HCT116 (cell line): ENCODE measurements around the gene SLC8A2.

Source experiments
- CEBPB ChIP-seq: IDR thresholded peaks from 2 replicates; pipeline ENCODE4 v1.6.1; 2012; ENCODE audit warnings: low read depth
- EGR1 ChIP-seq: IDR thresholded peaks from 2 replicates; pipeline ENCODE4 v1.6.1; 2012; ENCODE audit warnings: low read depth
- EZH2phosphoT487 ChIP-seq: fragments of 200-600 bp; IDR thresholded peaks from 2 replicates; pipeline ENCODE4 v1.6.1; 2018; ENCODE audit warnings: antibody characterized with exemption, borderline replicate concordance
- MAX ChIP-seq: IDR thresholded peaks from 2 replicates; pipeline ENCODE4 v1.6.1; 2012
- RAD21 ChIP-seq: IDR thresholded peaks from 2 replicates; pipeline ENCODE4 v1.6.1; 2012; ENCODE audit warnings: low read depth, mild to moderate bottlenecking
- REST ChIP-seq: IDR thresholded peaks from 2 replicates; pipeline ENCODE4 v1.6.1; 2012; ENCODE audit warnings: low read depth
- TF ChIP-seq, protein P1 (sequence below), 3 experiments: fragments of 200-600 bp in 1 of 3; sonication (generic) in 1 of 3; IDR thresholded peaks in 2 of 3; conservative IDR thresholded peaks in 1 of 3; 2 replicates each; pipeline ENCODE4 v1.5.1; 2012 to 2017; ENCODE audit warnings: low read depth in 2 of 3, low read length in 2 of 3, antibody characterized with exemption in 1 of 3, borderline replicate concordance in 1 of 3, control low read depth in 1 of 3, mild to moderate bottlenecking in 1 of 3, mixed read lengths in 1 of 3, mixed run types in 1 of 3, moderate library complexity in 1 of 3; ENCODE audit not compliant: insufficient read depth in 1 of 3
- TF ChIP-seq, protein P2 (sequence below): IDR thresholded peaks from 2 replicates; pipeline ENCODE4 v1.6.1; 2011; ENCODE audit warnings: mild to moderate bottlenecking, low read length, moderate library complexity; ENCODE audit not compliant: insufficient replicate concordance; ENCODE audit errors: extremely low read depth

DNA sequence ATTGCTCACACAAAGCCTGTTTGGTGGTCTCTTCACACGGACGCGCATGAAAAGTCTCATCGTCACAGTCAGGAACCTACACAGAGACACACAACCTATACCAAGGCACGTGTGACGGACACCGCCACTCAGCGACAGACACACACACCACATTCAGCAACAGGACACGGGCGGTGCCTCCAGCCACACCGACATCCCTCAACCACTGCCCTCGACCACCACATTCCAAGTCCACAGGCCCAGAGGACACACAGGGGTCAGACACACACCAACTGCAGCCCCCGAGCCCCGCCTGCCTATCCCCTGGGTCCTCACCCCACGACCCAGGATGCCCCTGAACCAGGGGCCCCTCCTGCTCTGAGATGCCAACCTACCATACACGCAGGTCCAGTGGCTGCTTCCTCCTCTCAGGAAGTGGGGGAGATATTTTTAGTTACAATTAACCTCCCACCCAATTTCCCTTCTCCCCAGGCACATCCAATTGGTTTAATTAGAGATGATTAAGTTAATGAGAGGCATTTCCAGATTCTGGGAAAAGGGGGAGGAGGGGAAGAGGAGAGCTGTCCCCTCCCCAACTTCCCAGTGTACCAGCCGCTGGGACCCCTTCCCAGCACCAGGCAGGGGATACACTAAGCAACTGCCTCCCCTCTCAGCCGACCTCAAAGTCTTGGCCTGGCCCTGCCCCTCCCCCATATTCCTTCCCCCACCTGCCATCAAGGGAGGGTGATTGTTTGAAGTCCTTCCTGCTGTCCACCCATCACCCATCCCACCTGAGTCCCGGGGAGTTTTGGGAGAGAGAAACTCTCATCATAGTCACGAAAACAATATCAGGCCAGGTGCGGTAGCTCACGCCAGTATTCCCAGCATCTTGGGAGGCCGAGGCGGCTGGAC lies 72.7 kb downstream of the SLC8A2 start:
- TF ChIP-seq, protein P1, sequence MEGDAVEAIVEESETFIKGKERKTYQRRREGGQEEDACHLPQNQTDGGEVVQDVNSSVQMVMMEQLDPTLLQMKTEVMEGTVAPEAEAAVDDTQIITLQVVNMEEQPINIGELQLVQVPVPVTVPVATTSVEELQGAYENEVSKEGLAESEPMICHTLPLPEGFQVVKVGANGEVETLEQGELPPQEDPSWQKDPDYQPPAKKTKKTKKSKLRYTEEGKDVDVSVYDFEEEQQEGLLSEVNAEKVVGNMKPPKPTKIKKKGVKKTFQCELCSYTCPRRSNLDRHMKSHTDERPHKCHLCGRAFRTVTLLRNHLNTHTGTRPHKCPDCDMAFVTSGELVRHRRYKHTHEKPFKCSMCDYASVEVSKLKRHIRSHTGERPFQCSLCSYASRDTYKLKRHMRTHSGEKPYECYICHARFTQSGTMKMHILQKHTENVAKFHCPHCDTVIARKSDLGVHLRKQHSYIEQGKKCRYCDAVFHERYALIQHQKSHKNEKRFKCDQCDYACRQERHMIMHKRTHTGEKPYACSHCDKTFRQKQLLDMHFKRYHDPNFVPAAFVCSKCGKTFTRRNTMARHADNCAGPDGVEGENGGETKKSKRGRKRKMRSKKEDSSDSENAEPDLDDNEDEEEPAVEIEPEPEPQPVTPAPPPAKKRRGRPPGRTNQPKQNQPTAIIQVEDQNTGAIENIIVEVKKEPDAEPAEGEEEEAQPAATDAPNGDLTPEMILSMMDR (IDR thresholded peaks at IDR 0.05 in 2 of 3, conservative IDR thresholded peaks at IDR 0.05 in 1 of 3; ENCODE audit: borderline replicate concordance in 1 of 3, insufficient read depth in 1 of 3, low read depth in 2 of 3, low read length in 2 of 3) = no peak
- TF ChIP-seq REST = no peak
- TF ChIP-seq CEBPB = no peak
- no peak for TF ChIP-seq RAD21
- no peak for TF ChIP-seq EZH2phosphoT487
- no peak for TF ChIP-seq EGR1
- TF ChIP-seq, protein P2, sequence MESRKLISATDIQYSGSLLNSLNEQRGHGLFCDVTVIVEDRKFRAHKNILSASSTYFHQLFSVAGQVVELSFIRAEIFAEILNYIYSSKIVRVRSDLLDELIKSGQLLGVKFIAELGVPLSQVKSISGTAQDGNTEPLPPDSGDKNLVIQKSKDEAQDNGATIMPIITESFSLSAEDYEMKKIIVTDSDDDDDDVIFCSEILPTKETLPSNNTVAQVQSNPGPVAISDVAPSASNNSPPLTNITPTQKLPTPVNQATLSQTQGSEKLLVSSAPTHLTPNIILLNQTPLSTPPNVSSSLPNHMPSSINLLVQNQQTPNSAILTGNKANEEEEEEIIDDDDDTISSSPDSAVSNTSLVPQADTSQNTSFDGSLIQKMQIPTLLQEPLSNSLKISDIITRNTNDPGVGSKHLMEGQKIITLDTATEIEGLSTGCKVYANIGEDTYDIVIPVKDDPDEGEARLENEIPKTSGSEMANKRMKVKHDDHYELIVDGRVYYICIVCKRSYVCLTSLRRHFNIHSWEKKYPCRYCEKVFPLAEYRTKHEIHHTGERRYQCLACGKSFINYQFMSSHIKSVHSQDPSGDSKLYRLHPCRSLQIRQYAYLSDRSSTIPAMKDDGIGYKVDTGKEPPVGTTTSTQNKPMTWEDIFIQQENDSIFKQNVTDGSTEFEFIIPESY = no peak
- TF ChIP-seq MAX = no peak
